ENCODE data around the gene SOAT2.
"Not testable (repeated sequence)": the region's sequence is repeated elsewhere in the genome, so short reads cannot be mapped to it uniquely, and the experiment has no call there.

Gene SOAT2

DNA sequence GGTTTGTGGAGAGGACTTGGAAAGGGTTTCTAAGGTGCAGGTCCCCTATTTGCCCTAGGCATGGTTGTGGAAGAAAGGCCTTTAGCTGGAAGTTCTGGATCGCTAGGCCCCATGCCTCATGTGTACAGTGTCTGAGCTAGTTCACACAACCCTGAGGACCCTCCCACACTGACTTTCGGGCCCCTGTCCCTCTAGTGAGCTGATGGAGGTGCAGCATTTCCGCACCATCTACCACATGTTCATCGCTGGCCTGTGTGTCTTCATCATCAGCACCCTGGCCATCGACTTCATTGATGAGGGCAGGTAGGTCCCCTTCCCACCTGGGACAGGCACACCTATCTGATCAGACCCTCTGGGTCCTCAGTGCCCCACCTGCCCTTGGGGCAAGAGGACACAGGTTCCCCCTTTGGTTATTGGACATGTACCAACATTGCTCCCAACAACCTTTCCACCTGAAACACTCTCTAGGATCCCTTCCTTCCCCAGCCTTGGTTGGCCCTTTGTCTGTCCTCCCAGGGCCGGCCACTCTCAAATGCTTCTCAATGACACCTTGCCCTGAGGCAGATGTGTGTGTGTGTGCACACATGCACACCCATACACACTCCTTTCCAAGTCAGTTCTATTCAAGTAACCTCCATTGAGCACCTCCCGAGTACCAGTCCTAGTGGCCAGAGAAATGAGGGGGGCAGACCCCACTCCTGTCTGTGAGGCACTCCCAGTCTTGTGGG, 2.6 kb downstream of the SOAT2 start:
- DNase-seq (ENCODE audit: low read depth): no peak

DNA sequence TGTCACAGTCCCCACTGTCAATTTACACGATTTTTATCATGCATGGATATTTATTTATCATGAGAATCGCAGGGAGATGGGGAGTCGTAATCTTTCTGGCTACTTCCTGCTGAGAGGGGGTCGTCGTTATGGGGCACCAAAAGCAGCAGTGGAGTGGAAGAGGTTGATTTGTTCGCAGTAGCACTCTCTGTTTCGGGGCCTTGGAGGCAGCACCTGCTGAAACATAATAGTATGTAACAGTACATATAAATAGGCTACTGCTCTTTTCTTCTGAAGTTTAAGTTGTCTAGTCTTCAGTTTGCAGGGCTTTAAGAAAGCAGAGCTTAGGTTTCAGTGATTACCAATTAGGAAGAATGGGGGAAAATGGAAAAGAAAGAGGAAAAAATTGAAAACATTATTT, 3.8 kb downstream of the SOAT2 start:
- no peak for DNase-seq (ENCODE audit: low read depth)

DNA sequence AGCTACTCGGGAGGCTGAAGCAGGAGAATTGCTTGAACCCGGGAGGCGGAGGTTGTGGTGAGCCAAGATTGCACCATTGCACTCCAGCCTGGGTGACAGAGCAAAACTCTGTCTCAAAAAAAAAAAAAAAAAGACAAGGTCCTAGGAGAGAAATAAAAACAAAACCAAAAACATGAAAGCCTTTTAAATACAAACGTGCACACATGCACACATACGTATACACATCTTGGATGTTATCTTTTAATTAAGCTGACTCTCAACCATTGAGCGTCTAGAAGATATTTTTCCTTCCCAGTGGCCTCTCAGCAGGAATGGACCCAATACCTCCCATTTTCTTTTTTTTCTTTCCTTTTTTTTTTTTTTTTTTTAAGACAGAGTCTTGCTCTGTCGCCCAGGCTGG, 9.1 kb downstream of the SOAT2 start:
- not testable (repeated sequence) for DNase-seq (ENCODE audit: low read depth)

- DNase-seq (ENCODE audit: low read depth): no peak
These were observed 9.9 kb downstream of the SOAT2 start for GRCh38 chr12:53113136-53113705.

GRCh38 chr12:53113951-53114350, 10.7 kb downstream of the SOAT2 start:
- DNase-seq (ENCODE audit: low read depth): no peak

GRCh38 chr12:53115112-53115890, 12.0 kb downstream of the SOAT2 start:
- no peak for DNase-seq (ENCODE audit: low read depth)

GRCh38 chr12:53115891-53116648, 12.8 kb downstream of the SOAT2 start:
- DNase-seq (ENCODE audit: low read depth): no peak

DNA sequence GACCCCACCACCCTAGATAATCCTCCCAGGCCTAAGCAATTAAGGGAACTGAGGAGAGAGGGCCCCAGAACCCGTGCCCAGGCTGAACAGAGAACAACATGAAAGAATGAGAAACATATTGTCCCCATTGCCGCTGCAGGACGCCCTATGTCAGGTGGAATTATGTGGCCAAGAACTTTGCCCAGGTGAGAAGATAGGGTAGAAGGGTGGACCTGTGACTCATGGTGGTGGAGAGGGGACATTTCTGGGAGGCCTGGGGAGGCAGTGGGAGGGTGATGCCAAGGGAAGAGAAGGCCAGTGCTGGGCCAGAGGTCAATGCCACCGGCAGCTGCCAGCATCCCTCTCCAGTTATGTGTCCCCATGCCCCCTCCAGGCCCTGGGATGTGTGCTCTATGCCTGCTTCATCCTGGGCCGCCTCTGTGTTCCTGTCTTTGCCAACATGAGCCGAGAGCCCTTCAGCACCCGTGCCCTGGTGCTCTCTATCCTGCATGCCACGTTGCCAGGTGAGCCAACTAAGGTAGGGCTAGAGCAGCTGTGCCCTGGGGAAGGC, 15.5 kb downstream of the SOAT2 start:
- no peak for DNase-seq (ENCODE audit: low read depth)

- DNase-seq (ENCODE audit: low read depth): no peak
These were observed 17.6 kb downstream of the SOAT2 start for GRCh38 chr12:53120685-53121525.

- DNase-seq (ENCODE audit: low read depth): no peak
These were observed 19.7 kb downstream of the SOAT2 start for GRCh38 chr12:53122961-53123468.

DNA sequence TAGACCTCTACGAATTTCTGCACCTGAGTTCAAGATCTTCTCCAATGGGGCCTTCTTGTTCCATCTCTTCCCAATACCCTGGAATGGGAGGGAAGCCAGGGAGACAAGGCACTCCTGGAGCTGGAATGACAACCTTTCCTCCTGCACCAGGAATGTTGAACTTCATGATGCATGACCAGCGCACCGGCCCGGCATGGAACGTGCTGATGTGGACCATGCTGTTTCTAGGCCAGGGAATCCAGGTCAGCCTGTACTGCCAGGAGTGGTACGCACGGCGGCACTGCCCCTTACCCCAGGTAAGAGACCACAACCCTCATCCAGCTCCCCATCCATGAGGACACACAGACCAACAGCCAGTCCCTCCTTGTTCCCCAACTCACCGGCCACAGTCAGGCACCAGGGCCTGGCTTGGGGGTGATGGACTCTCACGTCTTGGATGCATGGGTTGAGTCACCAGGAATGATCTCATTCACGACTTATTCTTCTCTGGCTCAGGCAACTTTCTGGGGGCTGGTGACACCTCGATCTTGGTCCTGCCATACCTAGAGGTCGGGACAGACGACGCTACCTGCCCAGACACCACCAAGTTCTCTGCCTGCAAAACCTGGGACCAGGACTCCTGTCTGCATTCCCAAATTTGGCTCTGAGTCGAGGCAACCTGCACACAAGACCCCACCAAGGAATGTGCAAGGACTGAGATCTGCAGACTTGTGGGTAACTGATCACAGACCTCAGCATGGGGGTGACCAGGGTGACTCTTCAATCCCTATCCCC, 20.5 kb downstream of the SOAT2 start:
- DNase-seq (ENCODE audit: low read depth): no peak

DNA sequence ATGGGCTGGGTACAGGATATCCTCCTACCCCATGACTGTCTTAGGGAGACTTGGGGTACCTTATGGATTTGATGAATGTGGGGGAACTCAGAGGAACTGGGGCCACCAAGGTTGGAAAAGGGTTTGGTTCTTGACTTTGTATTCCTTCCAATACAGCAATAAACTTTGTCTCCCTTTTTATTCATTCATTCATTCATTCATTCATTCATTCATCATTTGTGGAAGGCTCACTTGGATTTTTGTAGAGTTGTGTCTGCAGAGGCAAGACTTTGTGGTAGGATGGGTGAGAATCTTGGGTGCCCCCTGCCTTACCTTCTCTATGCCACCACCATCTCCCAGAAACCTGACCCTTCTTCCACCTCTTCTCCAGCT, 21.1 kb downstream of the SOAT2 start:
- DNase-seq (ENCODE audit: low read depth): no peak

- DNase-seq (ENCODE audit: low read depth): no peak
These were observed 23.9 kb downstream of the SOAT2 start for GRCh38 chr12:53127169-53127568.

- DNase-seq (ENCODE audit: low read depth): no peak
These were observed 25.7 kb downstream of the SOAT2 start for GRCh38 chr12:53128780-53129569.

DNA sequence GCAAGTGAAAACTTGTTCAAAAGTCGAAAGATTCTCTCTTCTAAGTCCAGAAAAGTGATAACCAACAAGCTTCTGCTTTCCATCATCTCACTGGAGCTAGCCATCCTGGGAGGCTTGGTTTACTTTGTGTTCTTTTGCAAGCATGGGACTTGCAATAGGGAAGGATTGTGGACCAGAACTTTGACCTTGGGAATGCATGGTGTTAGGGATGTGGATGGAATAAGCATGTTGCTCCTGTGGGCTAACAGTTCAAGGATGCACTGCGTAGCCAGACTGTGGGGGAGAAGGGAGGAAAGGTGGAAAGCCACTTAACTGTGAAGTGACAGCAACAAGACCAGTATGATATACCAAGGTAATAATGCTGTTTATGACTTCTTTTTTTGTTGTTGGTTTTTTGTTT, 28.6 kb downstream of the SOAT2 start:
- DNase-seq (ENCODE audit: low read depth): no peak

- DNase-seq (ENCODE audit: low read depth): no peak
These were observed 30.4 kb downstream of the SOAT2 start for GRCh38 chr12:53133722-53134121.

DNA sequence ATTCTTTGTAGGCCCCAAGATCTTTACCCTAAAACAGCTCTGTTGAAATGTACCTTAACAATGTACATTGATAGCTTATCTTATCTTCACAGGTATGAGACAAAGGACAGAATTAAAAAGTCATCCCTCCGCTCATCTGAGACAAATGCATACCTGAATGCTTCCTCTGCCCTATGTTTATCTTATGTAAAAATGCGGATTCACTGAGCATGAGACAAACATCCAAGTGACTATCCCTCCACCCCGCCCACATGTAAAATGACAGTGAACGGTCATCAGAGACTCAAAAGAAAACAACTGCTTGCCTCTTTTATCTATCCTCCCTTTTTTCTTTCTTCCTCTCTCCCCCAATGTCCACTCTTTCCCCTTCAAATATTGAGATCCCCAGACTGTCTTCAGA, 40.1 kb downstream of the SOAT2 start:
- no peak for DNase-seq (ENCODE audit: low read depth)

DNA sequence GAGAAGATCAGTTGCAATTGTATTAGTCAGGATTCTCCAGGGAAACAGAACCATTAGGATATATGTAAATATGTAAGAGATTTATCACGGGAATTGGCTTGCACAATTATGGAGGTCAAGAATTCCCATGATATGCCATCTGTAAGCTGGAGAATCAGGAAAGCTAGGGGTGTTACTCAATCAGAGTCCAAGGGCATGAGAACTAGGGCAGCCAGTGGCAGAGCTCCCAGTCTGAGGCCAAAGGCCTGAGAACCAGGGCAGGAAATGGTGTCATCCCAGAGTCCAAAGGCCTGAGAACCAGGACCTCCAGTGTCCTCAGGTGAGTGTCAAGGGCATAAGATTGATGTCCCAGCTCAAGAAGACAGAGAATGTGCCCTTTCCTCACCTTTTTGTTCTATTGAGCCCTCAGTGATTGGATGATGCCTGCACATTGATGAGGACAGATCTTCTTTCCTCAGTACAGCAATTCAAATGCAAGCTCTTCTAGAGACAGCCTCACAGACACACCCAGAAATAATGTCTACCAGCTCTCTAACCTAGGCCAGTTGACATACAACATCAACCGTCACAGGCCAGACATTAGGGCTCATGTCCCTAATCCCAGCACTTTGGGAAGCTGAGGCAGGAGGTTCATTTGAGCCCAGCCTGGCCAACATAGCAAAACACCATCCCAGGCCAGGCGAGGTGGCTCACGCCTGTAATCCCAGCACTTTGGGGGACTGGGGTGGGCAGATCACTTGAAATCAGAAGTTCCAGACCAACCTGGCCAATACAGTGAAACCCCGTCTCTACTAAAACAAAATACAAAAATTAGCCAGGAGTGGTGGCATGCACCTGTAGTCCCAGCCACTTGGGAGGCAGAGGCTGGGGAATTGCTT, 42.3 kb downstream of the SOAT2 start:
- peak; percentile 89 for DNase-seq (ENCODE audit: low read depth)

- no peak for DNase-seq (ENCODE audit: low read depth)
These were observed 43.9 kb downstream of the SOAT2 start for GRCh38 chr12:53147181-53147580.

Measured in GM04503 (cell line).